HG03097 (cell line): ENCODE results near the gene UQCRQ.
"Not testable (repeated sequence)": the region's sequence is repeated elsewhere in the genome, so short reads cannot be mapped to it uniquely, and the experiment has no call there.

Experiments
- ATAC-seq: cut with Tn5 transposase; IDR thresholded peaks from one replicate; pipeline ENCODE4 v1.9.1; 2021; ENCODE audit not compliant: unreplicated experiment, low FRiP score

The UQCRQ gene

GRCh38 chr5:132831095-132831860 is 35.2 kb upstream of the UQCRQ start:
- no peak for ATAC-seq

- ATAC-seq: no peak
These were observed 33.8 kb upstream of the UQCRQ start for GRCh38 chr5:132832612-132833011.

GRCh38 chr5:132834057-132834456 is 32.4 kb upstream of the UQCRQ start:
- no peak for ATAC-seq

GRCh38 chr5:132836852-132837251 is 29.6 kb upstream of the UQCRQ start:
- ATAC-seq: no peak

- no peak for ATAC-seq
These were observed 28.6 kb upstream of the UQCRQ start for GRCh38 chr5:132837868-132838267.

GRCh38 chr5:132838516-132839282 is 27.7 kb upstream of the UQCRQ start:
- no peak for ATAC-seq

- ATAC-seq: no peak
These were observed 26.8 kb upstream of the UQCRQ start for GRCh38 chr5:132839426-132840301.

GRCh38 chr5:132840313-132840712 is 26.1 kb upstream of the UQCRQ start:
- no peak for ATAC-seq

GRCh38 chr5:132840896-132841295 is 25.5 kb upstream of the UQCRQ start:
- no peak for ATAC-seq

GRCh38 chr5:132841305-132841704 is 25.1 kb upstream of the UQCRQ start:
- ATAC-seq: no peak

- no peak for ATAC-seq
These were observed 18.2 kb upstream of the UQCRQ start for GRCh38 chr5:132848270-132848669.

- no peak for ATAC-seq
These were observed 17.1 kb upstream of the UQCRQ start for GRCh38 chr5:132849347-132849746.

GRCh38 chr5:132850066-132850465 is 16.4 kb upstream of the UQCRQ start:
- ATAC-seq: no peak

GRCh38 chr5:132853323-132853722 is 13.1 kb upstream of the UQCRQ start:
- no peak for ATAC-seq

GRCh38 chr5:132853790-132854189 is 12.7 kb upstream of the UQCRQ start:
- ATAC-seq: no peak

GRCh38 chr5:132854301-132854700 is 12.1 kb upstream of the UQCRQ start:
- no peak for ATAC-seq

GRCh38 chr5:132854992-132855391 is 11.4 kb upstream of the UQCRQ start:
- ATAC-seq: not testable (repeated sequence)

GRCh38 chr5:132856011-132856410 is 10.4 kb upstream of the UQCRQ start:
- no peak for ATAC-seq

- no peak for ATAC-seq
These were observed 6.5 kb upstream of the UQCRQ start for GRCh38 chr5:132859889-132860437.

GRCh38 chr5:132860742-132861141 is 5.7 kb upstream of the UQCRQ start:
- ATAC-seq: no peak
